Right atrium auricular region (tissue), 2 donors: ENCODE measurements around the gene CMAS. TPM values are rescaled to one million over a fixed set of nuclear protein-coding genes. Genes with fewer than 3 reads are reported as not detected.
A peak's percentile ranks its signal among the peaks of the same experiment; 100 is the strongest.

Experiments used
- DNase-seq: peaks from one replicate; pipeline ENCODE4 v3.0.0-alpha.2; 2019; ENCODE audit warnings: low spot score
- H3K27ac ChIP-seq, 2 donors: fragments of 200-600 bp; sonication (generic); 1 replicate in 1 of 2; 2 replicates in 1 of 2; pipeline ENCODE4 v1.5.1; 2016 to 2019
- H3K27me3 ChIP-seq, 2 donors: fragments of 200-600 bp; sonication (generic); one replicate each; pipeline versions ENCODE4 v1.5.1 to v1.6.0; 2017 to 2019
- H3K36me3 ChIP-seq: fragments of 200-600 bp; sonication (generic); one replicate; pipeline ENCODE4 v1.5.1; 2016
- H3K4me1 ChIP-seq, 2 donors: fragments of 200-600 bp; sonication (generic); one replicate each; pipeline versions ENCODE4 v1.5.1 to v1.6.0; 2017 to 2019
- H3K4me3 ChIP-seq, 2 donors: fragments of 200-600 bp; sonication (generic); 1 replicate in 1 of 2; 2 replicates in 1 of 2; pipeline ENCODE4 v1.5.1; 2017 to 2019; ENCODE audit warnings: mild to moderate bottlenecking in 1 of 2, moderate library complexity in 1 of 2
- H3K9me3 ChIP-seq, 2 donors: fragments of 200-600 bp; sonication (generic); one replicate each; pipeline ENCODE4 v1.5.1; 2019
- total RNA-seq, 2 donors: library from RNA; depleted of rRNA; stranded (reverse); fragments of >200 nt; gene quantifications; one replicate each; pipeline ENCODE4 v1.1.0, GENCODE V29; 2016
- TF ChIP-seq, protein P1 (sequence below), 2 donors: fragments of 200-600 bp; sonication (generic); IDR thresholded peaks; one replicate each; pipeline ENCODE4 v1.5.1; 2019; ENCODE audit warnings: antibody characterized with exemption in 2 of 2

Gene CMAS
- total RNA-seq, 2 donors from 2014 or later: 28.3 to 33.4 TPM

GRCh38 chr12:22042976-22043669 lies 2.9 kb upstream of the CMAS start:
- no peak for DNase-seq
- Histone ChIP-seq H3K27me3 (no peaks in the 10 kb centered on the region), H3K9me3 (no peaks in the 10 kb centered on the region), H3K36me3 (no peaks in the 10 kb centered on the region), H3K4me3 (no peak overlapping the region), H3K4me1 (peaks cover 0 to 12% of the 10 kb centered on the region in 2 donors), H3K27ac (no peak overlapping the region)
- TF ChIP-seq, protein P1, sequence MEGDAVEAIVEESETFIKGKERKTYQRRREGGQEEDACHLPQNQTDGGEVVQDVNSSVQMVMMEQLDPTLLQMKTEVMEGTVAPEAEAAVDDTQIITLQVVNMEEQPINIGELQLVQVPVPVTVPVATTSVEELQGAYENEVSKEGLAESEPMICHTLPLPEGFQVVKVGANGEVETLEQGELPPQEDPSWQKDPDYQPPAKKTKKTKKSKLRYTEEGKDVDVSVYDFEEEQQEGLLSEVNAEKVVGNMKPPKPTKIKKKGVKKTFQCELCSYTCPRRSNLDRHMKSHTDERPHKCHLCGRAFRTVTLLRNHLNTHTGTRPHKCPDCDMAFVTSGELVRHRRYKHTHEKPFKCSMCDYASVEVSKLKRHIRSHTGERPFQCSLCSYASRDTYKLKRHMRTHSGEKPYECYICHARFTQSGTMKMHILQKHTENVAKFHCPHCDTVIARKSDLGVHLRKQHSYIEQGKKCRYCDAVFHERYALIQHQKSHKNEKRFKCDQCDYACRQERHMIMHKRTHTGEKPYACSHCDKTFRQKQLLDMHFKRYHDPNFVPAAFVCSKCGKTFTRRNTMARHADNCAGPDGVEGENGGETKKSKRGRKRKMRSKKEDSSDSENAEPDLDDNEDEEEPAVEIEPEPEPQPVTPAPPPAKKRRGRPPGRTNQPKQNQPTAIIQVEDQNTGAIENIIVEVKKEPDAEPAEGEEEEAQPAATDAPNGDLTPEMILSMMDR (IDR thresholded peaks at IDR 0.05): no peak

- no peaks in the 10 kb centered on the region for H3K27me3 ChIP-seq
- no peak for DNase-seq
- no peak overlapping the region for H3K4me3 ChIP-seq
- H3K36me3 ChIP-seq: no peaks in the 10 kb centered on the region
- H3K27ac ChIP-seq: no peak overlapping the region
- H3K9me3 ChIP-seq: no peaks in the 10 kb centered on the region
- H3K4me1 ChIP-seq: peaks cover 0 to 16% of the 10 kb centered on the region in 2 donors
- TF ChIP-seq, protein P1 (IDR thresholded peaks at IDR 0.05): no peak
These were observed 2.1 kb upstream of the CMAS start for GRCh38 chr12:22043943-22044342.

DNA sequence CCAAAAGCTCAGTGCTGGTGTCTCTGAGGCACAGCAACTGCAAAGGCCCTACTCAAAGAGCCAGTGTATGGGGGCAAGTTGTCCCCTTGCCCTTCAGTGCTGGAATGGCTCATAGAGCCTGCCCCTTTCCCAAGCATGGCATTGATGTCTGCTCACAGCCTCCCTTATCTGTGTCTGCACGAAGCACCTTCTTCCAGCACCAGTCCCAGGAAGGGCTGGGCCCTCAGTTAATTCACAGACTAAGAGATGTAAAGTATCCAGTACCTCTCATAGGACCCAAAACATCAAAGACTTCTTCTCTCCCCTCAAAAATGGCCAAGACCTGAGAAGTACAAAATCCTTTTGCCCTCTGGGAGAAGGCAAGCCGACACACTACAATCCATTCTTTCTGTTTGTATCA lies 1.6 kb upstream of the CMAS start:
- DNase-seq: no peak
- TF ChIP-seq, protein P1 (IDR thresholded peaks at IDR 0.05): no peak
- no peak overlapping the region for H3K4me3 ChIP-seq
- no peak overlapping the region for H3K27ac ChIP-seq
- H3K27me3 ChIP-seq: no peaks in the 10 kb centered on the region
- H3K36me3 ChIP-seq: no peaks in the 10 kb centered on the region
- H3K4me1 ChIP-seq: peaks cover 0 to 16% of the 10 kb centered on the region in 2 donors
- no peaks in the 10 kb centered on the region for H3K9me3 ChIP-seq

DNA sequence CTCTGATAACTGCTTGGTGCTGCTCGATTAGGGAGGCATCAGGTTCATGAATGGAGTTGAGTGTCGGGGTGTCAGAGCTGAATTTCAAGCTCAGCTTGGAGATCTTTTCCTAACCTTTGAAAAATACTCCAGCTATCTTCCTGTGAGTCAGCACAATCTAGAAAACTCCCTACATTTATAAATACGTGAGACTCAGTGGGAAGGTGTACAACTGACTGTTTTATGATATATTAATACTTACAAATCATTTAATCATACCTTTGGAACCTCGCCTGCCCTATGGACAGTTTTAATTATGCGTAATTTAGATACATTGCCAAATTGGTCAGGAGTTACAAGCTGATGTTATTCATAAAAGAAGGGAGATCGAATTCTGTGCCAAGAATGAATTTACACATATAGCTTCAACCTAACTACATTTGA lies 961 bp downstream of the CMAS start:
- no peak for DNase-seq
- H3K9me3 ChIP-seq: no peaks in the 10 kb centered on the region
- peak overlapping the region; percentile 82 to 100 for H3K4me3 ChIP-seq
- no peaks in the 10 kb centered on the region for H3K27me3 ChIP-seq
- no peaks in the 10 kb centered on the region for H3K36me3 ChIP-seq
- peaks cover 0 to 16% of the 10 kb centered on the region in 2 donors for H3K4me1 ChIP-seq
- TF ChIP-seq, protein P1 (IDR thresholded peaks at IDR 0.05): no peak
- peak overlapping the region; percentile 94 to 97 for H3K27ac ChIP-seq

DNA sequence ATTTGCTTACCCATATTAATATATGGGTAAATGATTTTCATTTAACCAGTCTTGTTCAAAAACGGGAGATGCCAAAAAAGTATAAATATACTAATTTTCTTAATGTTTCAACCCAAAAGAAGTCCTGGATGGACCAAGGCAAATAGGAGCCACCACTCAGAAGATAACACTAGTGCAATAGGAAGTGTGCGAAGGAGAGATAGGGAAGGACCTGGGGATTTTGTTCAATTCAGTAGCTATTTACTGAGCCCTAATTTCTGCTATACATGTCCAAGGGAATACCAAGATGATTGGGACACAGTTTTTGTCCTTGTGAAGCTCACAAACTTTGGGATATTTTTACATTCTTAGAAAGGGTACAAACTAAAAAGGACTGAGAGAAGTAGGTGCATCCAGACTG lies 1.5 kb downstream of the CMAS start:
- TF ChIP-seq, protein P1 (IDR thresholded peaks at IDR 0.05): no peak
- Histone ChIP-seq H3K36me3 (no peaks in the 10 kb centered on the region), H3K27ac (peak overlapping the region in 1 of 2 donors; percentile 94), H3K4me3 (peak overlapping the region in 1 of 2 donors; percentile 100), H3K4me1 (peaks cover 0 to 16% of the 10 kb centered on the region in 2 donors), H3K9me3 (no peaks in the 10 kb centered on the region), H3K27me3 (no peaks in the 10 kb centered on the region)
- no peak for DNase-seq
